HTERT RPE-1 (cell line): Measurements from ENCODE around the gene GPR139.

Experiments
- in situ Hi-C: fragments of 300-500 bp; cut with MboI; formaldehyde crosslinking; loops from 4 replicates; pipeline ENCODE4 v1.14.3; 2020; ENCODE audit warnings: low sequenced_read_pairs

GPR139 gene

GRCh38 chr16:20056436-20056835 is 17.3 kb downstream of the GPR139 start:
- in situ Hi-C loops = no loop called here

- in situ Hi-C loops = no loop called here
These were observed 20.4 kb downstream of the GPR139 start for GRCh38 chr16:20053336-20053735.

GRCh38 chr16:20051611-20052010 is 22.1 kb downstream of the GPR139 start:
- in situ Hi-C loops = no loop called here

GRCh38 chr16:20051147-20051546 is 22.5 kb downstream of the GPR139 start:
- in situ Hi-C loops = no loop called here

GRCh38 chr16:20049831-20050230 is 23.9 kb downstream of the GPR139 start:
- in situ Hi-C loops = no loop called here

- in situ Hi-C loops = no loop called here
These were observed 27.8 kb downstream of the GPR139 start for GRCh38 chr16:20045886-20046285.

- in situ Hi-C loops = no loop called here
These were observed 30.8 kb downstream of the GPR139 start for GRCh38 chr16:20042848-20043247.

GRCh38 chr16:20041924-20042596 is 31.6 kb downstream of the GPR139 start:
- in situ Hi-C loops = no loop called here

GRCh38 chr16:20040011-20040410 is 33.7 kb downstream of the GPR139 start:
- in situ Hi-C loops = no loop called here

- in situ Hi-C loops = no loop called here
These were observed 44.1 kb downstream of the GPR139 start for GRCh38 chr16:20029611-20030010.

GRCh38 chr16:20026361-20027072 is 47.2 kb downstream of the GPR139 start:
- in situ Hi-C loops = no loop called here

GRCh38 chr16:20023190-20023589 is 50.5 kb downstream of the GPR139 start:
- in situ Hi-C loops = no loop called here

GRCh38 chr16:20020976-20021375 is 52.7 kb downstream of the GPR139 start:
- in situ Hi-C loops = no loop called here

- in situ Hi-C loops = no loop called here
These were observed 53.6 kb downstream of the GPR139 start for GRCh38 chr16:20020083-20020482.

- in situ Hi-C loops = no loop called here
These were observed 57.5 kb downstream of the GPR139 start for GRCh38 chr16:20016234-20016633.

- in situ Hi-C loops = no loop called here
These were observed 68.8 kb downstream of the GPR139 start for GRCh38 chr16:20004931-20005330.

- in situ Hi-C loops = no loop called here
These were observed 70.8 kb downstream of the GPR139 start for GRCh38 chr16:20002936-20003335.

GRCh38 chr16:20001856-20002707 is 71.6 kb downstream of the GPR139 start:
- in situ Hi-C loops = no loop called here

- in situ Hi-C loops = no loop called here
These were observed 76.0 kb downstream of the GPR139 start for GRCh38 chr16:19997734-19998133.

- in situ Hi-C loops = no loop called here
These were observed 76.4 kb downstream of the GPR139 start for GRCh38 chr16:19997264-19997663.

GRCh38 chr16:19994466-19995170 is 79.1 kb downstream of the GPR139 start:
- in situ Hi-C loops = no loop called here
